ENCODE results near the gene NLRC5. TPM values are rescaled to one million over a fixed set of nuclear protein-coding genes. Genes with fewer than 3 reads are reported as not detected.
A peak's percentile ranks its signal among the peaks of the same experiment; 100 is the strongest.

The NLRC5 gene
- total RNA-seq, 1 experiment from 2014 or later, result 29.4 TPM

- H3K36me3 ChIP-seq, result peaks cover 8% of the 10 kb centered on the region
- no peak for DNase-seq (ENCODE audit: low read depth in 1 of 2, low spot score in 2 of 2)
- no peaks in the 10 kb centered on the region for H3K27me3 ChIP-seq (replicated peaks)
- H3K4me3 ChIP-seq, result no peak overlapping the region
- no peaks in the 10 kb centered on the region for H3K4me1 ChIP-seq (replicated peaks)
- no peak overlapping the region for H3K27ac ChIP-seq
- no peaks in the 10 kb centered on the region for H3K9me3 ChIP-seq (replicated peaks)
Measured at GRCh38 chr16:56950051-56950450, 39.3 kb upstream of the NLRC5 start.

- DNase-seq (ENCODE audit: low read depth in 1 of 2, low spot score in 2 of 2), result no peak
- no peaks in the 10 kb centered on the region for H3K4me1 ChIP-seq (replicated peaks)
- no peak overlapping the region for H3K4me3 ChIP-seq
- H3K36me3 ChIP-seq, result peaks cover 4% of the 10 kb centered on the region
- H3K9me3 ChIP-seq (replicated peaks), result no peaks in the 10 kb centered on the region
- H3K27ac ChIP-seq, result no peak overlapping the region
- H3K27me3 ChIP-seq (replicated peaks), result no peaks in the 10 kb centered on the region
Measured at GRCh38 chr16:56950455-56950854, 38.9 kb upstream of the NLRC5 start.

GRCh38 chr16:56950881-56951771, 38.2 kb upstream of the NLRC5 start:
- Histone ChIP-seq H3K9me3 (replicated peaks) (no peaks in the 10 kb centered on the region), H3K27me3 (replicated peaks) (no peaks in the 10 kb centered on the region), H3K4me3 (no peak overlapping the region), H3K27ac (no peak overlapping the region), H3K4me1 (replicated peaks) (no peaks in the 10 kb centered on the region), H3K36me3 (0 out of 2 replicates have a peak, but pooled peaks cover under 1% of the 10 kb centered on the region)
- peak; percentile 21 to 59 for DNase-seq (ENCODE audit: low read depth in 1 of 2, low spot score in 2 of 2)

- Histone ChIP-seq H3K9me3 (replicated peaks) (no peaks in the 10 kb centered on the region), H3K36me3 (no peaks in the 10 kb centered on the region), H3K4me3 (no peak overlapping the region), H3K27me3 (replicated peaks) (no peaks in the 10 kb centered on the region), H3K27ac (no peak overlapping the region), H3K4me1 (replicated peaks) (no peaks in the 10 kb centered on the region)
- no peak for DNase-seq (ENCODE audit: low read depth in 1 of 2, low spot score in 2 of 2)
Measured at GRCh38 chr16:56953006-56953405, 36.4 kb upstream of the NLRC5 start.

- H3K27me3 ChIP-seq (replicated peaks), result no peaks in the 10 kb centered on the region
- no peaks in the 10 kb centered on the region for H3K36me3 ChIP-seq
- no peaks in the 10 kb centered on the region for H3K4me1 ChIP-seq (replicated peaks)
- H3K9me3 ChIP-seq (replicated peaks), result no peaks in the 10 kb centered on the region
- no peak overlapping the region for H3K27ac ChIP-seq
- no peak for DNase-seq (ENCODE audit: low read depth in 1 of 2, low spot score in 2 of 2)
- H3K4me3 ChIP-seq, result no peak overlapping the region
Measured at GRCh38 chr16:56956076-56956475, 33.3 kb upstream of the NLRC5 start.

- Histone ChIP-seq H3K9me3 (replicated peaks) (no peaks in the 10 kb centered on the region), H3K4me1 (replicated peaks) (no peaks in the 10 kb centered on the region), H3K27me3 (replicated peaks) (no peaks in the 10 kb centered on the region), H3K4me3 (no peak overlapping the region), H3K36me3 (no peaks in the 10 kb centered on the region), H3K27ac (no peak overlapping the region)
- DNase-seq (ENCODE audit: low read depth in 1 of 2, low spot score in 2 of 2), result no peak
Measured at GRCh38 chr16:56956756-56957155, 32.6 kb upstream of the NLRC5 start.

- Histone ChIP-seq H3K27ac (no peak overlapping the region), H3K27me3 (replicated peaks) (no peaks in the 10 kb centered on the region), H3K4me3 (no peak overlapping the region), H3K9me3 (replicated peaks) (no peaks in the 10 kb centered on the region), H3K4me1 (replicated peaks) (peaks cover 14% of the 10 kb centered on the region), H3K36me3 (no peaks in the 10 kb centered on the region)
- DNase-seq (ENCODE audit: low read depth in 1 of 2, low spot score in 2 of 2), result no peak
Measured at GRCh38 chr16:56960681-56961281, 28.6 kb upstream of the NLRC5 start.

GRCh38 chr16:56961386-56961785, 28.0 kb upstream of the NLRC5 start:
- Histone ChIP-seq H3K27ac (no peak overlapping the region), H3K27me3 (replicated peaks) (no peaks in the 10 kb centered on the region), H3K4me3 (no peak overlapping the region), H3K4me1 (replicated peaks) (peaks cover 15% of the 10 kb centered on the region), H3K36me3 (no peaks in the 10 kb centered on the region), H3K9me3 (replicated peaks) (no peaks in the 10 kb centered on the region)
- DNase-seq (ENCODE audit: low read depth in 1 of 2, low spot score in 2 of 2), result no peak

GRCh38 chr16:56961851-56962281, 27.5 kb upstream of the NLRC5 start, which contains the start of gene CETP:
Gene CETP, plus strand, starts transcription at chr16:56961950. Its CDS starts 30 bp downstream, at chr16:56961980.
- H3K27me3 ChIP-seq (replicated peaks), result no peaks in the 10 kb centered on the region
- no peak for DNase-seq (ENCODE audit: low read depth in 1 of 2, low spot score in 2 of 2)
- H3K9me3 ChIP-seq (replicated peaks), result no peaks in the 10 kb centered on the region
- no peaks in the 10 kb centered on the region for H3K36me3 ChIP-seq
- H3K4me3 ChIP-seq, result no peak within 1 kb of the TSS
- peaks cover 15% of the 10 kb centered on the region for H3K4me1 ChIP-seq (replicated peaks)
- no peak within 1 kb of the TSS for H3K27ac ChIP-seq

GRCh38 chr16:56964243-56965148, 24.9 kb upstream of the NLRC5 start:
- Histone ChIP-seq H3K4me1 (replicated peaks) (peaks cover 15% of the 10 kb centered on the region), H3K4me3 (no peak overlapping the region), H3K27ac (peak overlapping the region; percentile 26; the same call in 1 of the 2 replicates), H3K27me3 (replicated peaks) (no peaks in the 10 kb centered on the region), H3K9me3 (replicated peaks) (no peaks in the 10 kb centered on the region), H3K36me3 (no peaks in the 10 kb centered on the region)
- peak; percentile 49 to 72 for DNase-seq (ENCODE audit: low read depth in 1 of 2, low spot score in 2 of 2)

GRCh38 chr16:56965149-56966092, 23.9 kb upstream of the NLRC5 start:
- H3K36me3 ChIP-seq, result no peaks in the 10 kb centered on the region
- no peaks in the 10 kb centered on the region; the same call in 1 of the 2 replicates for H3K9me3 ChIP-seq (replicated peaks)
- H3K4me3 ChIP-seq, result no peak overlapping the region
- DNase-seq (ENCODE audit: low read depth in 1 of 2, low spot score in 2 of 2), result no peak
- H3K27me3 ChIP-seq (replicated peaks), result no peaks in the 10 kb centered on the region
- peaks cover 15% of the 10 kb centered on the region for H3K4me1 ChIP-seq (replicated peaks)
- H3K27ac ChIP-seq, result peak overlapping the region; percentile 26; the same call in 1 of the 2 replicates

GRCh38 chr16:56966093-56966475, 23.3 kb upstream of the NLRC5 start:
- Histone ChIP-seq H3K4me3 (no peak overlapping the region), H3K27me3 (replicated peaks) (no peaks in the 10 kb centered on the region), H3K9me3 (replicated peaks) (no peaks in the 10 kb centered on the region; the same call in 1 of the 2 replicates), H3K4me1 (replicated peaks) (peaks cover 15% of the 10 kb centered on the region), H3K27ac (no peak overlapping the region), H3K36me3 (no peaks in the 10 kb centered on the region)
- no peak for DNase-seq (ENCODE audit: low read depth in 1 of 2, low spot score in 2 of 2)
